Upper lobe of left lung (tissue), 4 donors: ENCODE data around the gene SYPL2.

Source experiments
- CTCF ChIP-seq, 6 experiments: fragments of 450-650 bp in 4 of 6; fragments of 200-600 bp in 2 of 6; sonication (generic) in 2 of 6; IDR thresholded peaks; one replicate each; pipeline ENCODE4 v1.5.1; 2016 to 2019; ENCODE audit warnings: antibody characterized with exemption in 6 of 6
- POLR2A ChIP-seq, 4 donors: fragments of 450-650 bp; IDR thresholded peaks; one replicate each; pipeline ENCODE4 v1.5.1; 2016 to 2017; ENCODE audit warnings: antibody characterized with exemption in 4 of 4, mild to moderate bottlenecking in 2 of 4

DNA sequence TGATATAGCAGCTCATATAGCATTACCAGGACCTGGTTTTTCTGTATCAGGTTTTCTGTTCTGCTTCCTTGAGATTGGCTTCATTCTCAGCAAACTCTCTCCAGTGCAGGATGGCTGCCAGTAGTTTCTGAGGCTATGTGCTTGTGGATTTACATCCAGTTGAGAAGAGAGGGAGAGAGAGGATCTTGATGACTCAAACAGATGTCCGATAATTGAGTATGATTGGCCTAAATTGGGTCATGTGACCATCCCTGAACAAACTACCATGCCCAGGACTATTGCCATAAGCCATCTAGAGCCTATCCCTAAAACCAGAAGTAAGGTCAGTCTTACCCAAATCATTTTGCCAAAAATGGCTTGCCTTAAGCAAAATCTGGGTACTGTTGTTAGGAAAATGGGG, 22.0 kb upstream of the SYPL2 start:
- TF ChIP-seq POLR2A (IDR thresholded peaks at IDR 0.05) (no peak), CTCF (IDR thresholded peaks at IDR 0.05) (no peak)
